Mesenteric fat pad (tissue), 1 donor: ENCODE measurements around the gene HPS5. TPM values are rescaled to one million over a fixed set of nuclear protein-coding genes. Genes with fewer than 3 reads are reported as not detected.

Experiments used
- DNase-seq: peaks from one replicate; pipeline ENCODE4 v3.0.0-alpha.2; 2020; ENCODE audit warnings: low spot score
- total RNA-seq: library from RNA; stranded (reverse); fragmentation: NEBNext Ultra II Directional; extraction: Animal tissue kit (Norgen Biotek cat#: 25700); gene quantifications from one replicate; pipeline ENCODE4 v1.2.1, GENCODE V29; 2021
- donor health status: DM: yes; HTN: yes; CAD: no.

Gene HPS5
- total RNA-seq, 1 donor from 2014 or later: 26.4 TPM

- no peak for DNase-seq
These were observed 82.3 kb downstream of the HPS5 start for GRCh38 chr11:18239655-18240054.

DNA sequence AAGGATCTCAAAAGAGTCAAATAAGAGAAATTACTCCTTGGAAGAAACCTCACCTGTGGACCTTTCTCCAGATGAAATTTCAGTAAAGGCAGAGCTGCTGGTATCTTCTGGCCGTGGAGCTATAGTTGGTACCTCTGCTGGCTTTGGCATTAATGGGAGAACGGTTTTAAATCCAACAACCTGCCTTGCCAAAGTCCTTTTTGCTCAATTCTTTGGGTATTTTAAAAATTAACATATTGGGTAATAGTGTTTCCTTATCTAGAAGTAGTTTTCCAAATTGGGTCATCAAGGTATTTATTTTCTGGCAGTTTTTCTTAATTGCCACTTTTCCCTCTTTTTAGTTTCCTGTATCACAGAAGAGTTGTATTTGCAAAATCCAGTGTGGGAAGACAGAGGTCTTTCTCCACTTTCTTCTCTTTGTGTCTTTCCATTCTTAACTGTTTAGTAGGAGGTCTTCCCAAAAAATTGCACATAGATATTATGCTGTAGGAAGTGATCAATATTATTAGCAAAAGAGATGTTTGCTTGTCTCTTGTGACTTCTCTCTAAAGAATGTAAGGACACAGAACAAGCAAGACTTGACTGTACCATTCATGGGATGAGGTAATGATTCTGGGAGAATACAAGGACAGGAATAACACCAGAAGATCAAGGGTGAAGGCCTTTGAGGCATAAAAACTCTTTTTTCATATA is 85.1 kb downstream of the HPS5 start, which contains the start of gene SAA4:
TSS of gene SAA4 (minus strand) at position 139 of the 693 bp plus-strand sequence. CDS start 876 bp downstream, outside the sequence.
- DNase-seq: no peak

GRCh38 chr11:18235394-18236334 is 86.3 kb downstream of the HPS5 start:
- no peak for DNase-seq

GRCh38 chr11:18233912-18234311 is 88.0 kb downstream of the HPS5 start:
- no peak for DNase-seq

DNA sequence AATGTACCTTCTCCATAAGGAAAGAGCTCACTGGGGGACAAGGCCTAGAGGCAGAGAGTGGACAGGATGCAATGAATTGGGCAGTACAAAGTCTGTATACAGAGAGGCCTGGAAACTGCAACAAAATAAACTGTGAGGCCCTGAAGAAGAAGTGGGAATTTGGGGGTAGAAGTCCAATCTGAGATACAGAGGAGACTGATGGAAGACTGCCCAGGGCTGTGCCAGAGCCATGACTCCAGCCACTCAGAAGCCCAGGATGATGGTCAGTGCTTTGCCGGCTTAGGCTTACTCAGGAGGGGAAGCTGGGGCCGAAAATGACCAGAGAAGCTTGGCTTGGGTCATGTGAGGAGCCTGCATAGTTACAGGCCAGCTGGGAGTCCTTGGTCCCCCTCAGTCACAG is 91.1 kb downstream of the HPS5 start:
- no peak for DNase-seq

DNA sequence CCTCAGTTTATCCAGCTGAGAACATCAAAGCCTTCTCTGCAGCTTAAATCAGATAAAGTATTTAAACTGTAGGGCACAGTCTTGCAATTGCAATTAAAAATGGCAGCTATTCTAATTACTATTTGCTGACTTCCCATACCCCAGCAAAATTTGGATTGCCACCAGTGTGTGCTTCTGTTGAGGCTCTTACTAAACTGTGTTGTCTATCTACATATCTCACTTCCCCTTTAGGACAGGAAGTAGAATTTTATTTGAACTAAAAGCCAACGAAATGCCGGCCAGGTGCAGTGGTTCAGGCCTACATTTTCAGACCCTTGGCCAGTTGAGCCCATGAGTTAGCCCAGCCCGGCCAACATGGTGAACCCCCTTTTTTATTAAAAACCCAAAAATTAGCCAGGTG is 92.4 kb downstream of the HPS5 start:
- DNase-seq: no peak

Other genes with a start within 250 kb of the HPS5 start
- 9.4 TPM for gene SAAL1, start 216.1 kb downstream of the HPS5 start, total RNA-seq
- gene MRGPRX3, start 189.6 kb downstream of the HPS5 start, total RNA-seq: not detected
- gene MRGPRX4, start 149.3 kb downstream of the HPS5 start, total RNA-seq: not detected
- gene SAA4, start 85.3 kb downstream of the HPS5 start, total RNA-seq: 4.1 TPM
- gene SAA2, start 73.5 kb downstream of the HPS5 start, total RNA-seq: 700 TPM
- gene SAA1, start 55.9 kb downstream of the HPS5 start, total RNA-seq: 5,251 TPM
- gene GTF2H1, start 427 bp upstream of the HPS5 start, total RNA-seq: 43.5 TPM
- gene LDHA, start 72.4 kb upstream of the HPS5 start, total RNA-seq: 957 TPM
- not detected for gene LDHC, start 90.2 kb upstream of the HPS5 start, total RNA-seq
- gene LDHAL6A, start 133.7 kb upstream of the HPS5 start, total RNA-seq: not detected
- gene TSG101, start 204.8 kb upstream of the HPS5 start, total RNA-seq: 46.9 TPM